ENCODE measurements around the gene NOL8. TPM values are rescaled to one million over a fixed set of nuclear protein-coding genes. Genes with fewer than 3 reads are reported as not detected.

The NOL8 gene
- total RNA-seq (2022; extraction: Qiagen RNA extraction; ENCODE audit: low read depth): 27.2 to 36.9 TPM (median 30.4 TPM) in 5 replicates

GRCh38 chr9:92325269-92325990 is at the start of gene NOL8, which contains the start of gene CENPP:
Gene NOL8, minus strand, starts transcription at chr9:92325350. Its CDS starts 1,189 bp downstream, at chr9:92324161.
Gene CENPP, plus strand, starts transcription at chr9:92325953.

GRCh38 chr9:92293452-92294296 is 31.5 kb downstream of the NOL8 start, which contains the start of gene IARS1:
Gene IARS1, minus strand, starts transcription at chr9:92293697. Its CDS starts 4,278 bp downstream, at chr9:92289419.

Other genes starting within 250 kb of the NOL8 start
- 57.3 to 74.4 TPM (median 63.6 TPM) in 5 replicates for gene SPTLC1, start 209.9 kb downstream of the NOL8 start, total RNA-seq (2022; extraction: Qiagen RNA extraction; ENCODE audit: low read depth)
- 93.6 to 116 TPM (median 103 TPM) in 5 replicates for gene IARS1, start 31.7 kb downstream of the NOL8 start, total RNA-seq (2022; extraction: Qiagen RNA extraction; ENCODE audit: low read depth)
- 5.6 to 8.3 TPM (median 6.5 TPM) in 5 replicates for gene CENPP, start 603 bp upstream of the NOL8 start, total RNA-seq (2022; extraction: Qiagen RNA extraction; ENCODE audit: low read depth)
- gene OGN, start 79.2 kb upstream of the NOL8 start, total RNA-seq (2022; extraction: Qiagen RNA extraction; ENCODE audit: low read depth): not detected in 5 replicates
- not detected in 5 replicates for gene OMD, start 99.1 kb upstream of the NOL8 start, total RNA-seq (2022; extraction: Qiagen RNA extraction; ENCODE audit: low read depth)
- not detected in 5 replicates for gene ASPN, start 157.2 kb upstream of the NOL8 start, total RNA-seq (2022; extraction: Qiagen RNA extraction; ENCODE audit: low read depth)
- gene ECM2, start 210.6 kb upstream of the NOL8 start, total RNA-seq (2022; extraction: Qiagen RNA extraction; ENCODE audit: low read depth): 0.09 to 0.19 TPM (median 0.15 TPM) in 4 of 5 replicates, not detected in the other